OCI-M1 (cell line): ENCODE data around the gene ELFN1.

Source experiments
- DNase-seq: peaks from one replicate; lab custom pipeline; 2025; lab: John Stamatoyannopoulos, UW

The ELFN1 gene

DNA sequence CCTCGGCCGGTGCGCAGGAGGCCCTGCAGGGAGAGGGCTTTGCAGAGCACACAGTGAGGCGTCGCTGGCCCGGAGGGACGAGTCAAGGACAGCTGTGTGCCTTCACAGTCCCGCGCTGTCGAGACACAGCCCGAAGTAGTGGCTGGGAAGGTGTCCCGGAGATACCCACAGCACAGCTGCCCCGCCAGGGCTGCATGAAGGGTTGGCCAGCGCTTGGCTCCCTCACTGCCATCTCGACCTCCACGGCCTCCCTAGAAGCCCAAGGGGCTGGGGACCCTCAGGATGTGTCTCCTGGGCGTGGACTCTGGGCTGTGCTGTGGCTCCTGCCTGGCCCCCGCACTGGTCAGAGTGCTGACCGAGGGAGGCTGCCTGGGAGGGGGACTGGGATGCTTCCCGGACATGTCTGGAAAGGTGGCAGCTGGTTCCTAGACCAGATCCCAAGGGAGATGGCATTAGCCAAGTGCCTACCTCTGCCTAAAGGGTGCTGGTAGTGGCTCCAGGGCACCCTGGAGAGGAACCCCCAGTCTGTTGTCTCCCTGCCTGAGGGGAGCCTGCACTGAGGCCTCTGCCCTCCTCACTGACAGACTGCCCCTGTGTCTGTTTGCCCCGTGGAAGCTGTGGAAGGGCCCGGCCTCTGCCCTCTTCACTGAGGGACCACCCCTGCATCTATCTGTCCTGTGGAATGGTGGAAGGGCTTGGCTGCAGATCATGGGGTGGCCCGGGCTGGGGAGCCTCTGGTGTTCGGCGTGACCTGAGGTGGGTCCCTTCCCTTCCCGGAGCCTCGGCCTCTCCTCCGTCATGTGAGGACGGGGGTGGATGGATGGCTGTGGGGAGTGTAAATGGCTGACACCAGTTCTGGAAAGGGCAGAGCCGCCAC is 5.8 kb downstream of the ELFN1 start:
- no peak for DNase-seq

DNA sequence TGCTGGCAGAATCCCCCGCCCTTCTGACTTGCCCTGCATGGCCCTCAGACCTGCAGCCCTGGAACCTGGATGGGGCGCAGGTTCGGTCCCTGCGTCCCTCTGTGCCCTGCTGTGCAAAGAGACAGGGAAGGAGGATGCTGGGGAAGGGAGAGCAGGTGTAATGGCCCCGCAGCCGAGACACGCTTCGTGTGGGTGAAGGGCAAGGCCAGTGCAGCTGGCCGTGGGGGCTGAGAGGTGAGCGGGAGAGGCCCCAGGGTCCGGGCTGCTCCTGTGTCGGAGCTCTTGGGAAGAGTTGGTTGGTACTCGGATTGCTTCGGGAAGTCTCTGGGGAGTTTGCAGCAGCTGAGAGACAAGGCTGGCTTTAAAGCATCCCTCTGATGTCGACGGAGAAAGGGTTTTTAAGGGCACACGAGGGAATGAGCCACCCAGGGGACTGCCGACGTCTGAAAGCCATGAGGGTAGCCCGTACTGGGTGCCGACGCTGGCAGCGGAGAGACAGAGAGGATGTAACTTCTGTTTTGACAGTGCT is 6.5 kb downstream of the ELFN1 start:
- no peak for DNase-seq

DNA sequence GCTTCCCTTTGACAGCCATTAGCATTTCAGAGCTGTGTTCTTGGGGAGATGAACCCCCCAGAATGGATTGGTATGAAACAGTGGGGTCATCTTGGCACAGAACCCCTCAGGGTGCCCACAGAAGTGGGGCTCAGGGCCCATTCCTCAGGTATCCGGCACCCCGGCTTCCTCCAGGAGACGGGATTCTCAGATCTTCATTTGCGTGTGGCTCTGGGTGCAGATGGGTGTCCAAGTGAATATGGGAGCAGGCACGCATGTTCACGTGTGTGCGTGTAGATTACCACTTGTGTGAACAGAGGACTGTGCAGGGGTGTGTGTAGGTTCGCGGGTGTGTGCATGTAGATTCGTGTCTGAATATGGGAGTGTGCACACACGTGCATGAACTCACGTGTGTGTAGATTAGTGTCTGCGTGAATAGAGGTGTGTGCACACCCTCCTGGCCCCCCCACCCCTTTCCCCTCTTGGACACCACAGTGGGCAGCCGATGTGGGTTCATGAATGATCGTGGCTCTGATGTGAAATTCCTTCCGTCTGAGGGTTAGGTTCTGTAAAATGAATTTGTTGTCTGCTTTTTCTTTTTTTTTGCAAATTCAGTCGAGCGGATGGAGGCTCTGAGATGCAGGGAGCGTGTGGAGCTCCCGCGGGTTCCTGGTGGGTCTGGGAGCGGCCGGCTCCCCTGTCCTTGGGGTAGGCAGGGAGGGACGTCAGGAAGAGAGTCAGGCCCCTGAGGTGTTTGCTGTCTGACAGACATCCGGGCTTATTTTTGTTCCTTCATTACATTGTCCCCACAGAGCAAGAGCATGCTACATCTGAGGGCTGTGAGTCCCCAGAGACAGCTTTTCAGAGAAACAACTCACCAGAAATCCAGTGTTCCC is 7.4 kb downstream of the ELFN1 start:
- no peak for DNase-seq

DNA sequence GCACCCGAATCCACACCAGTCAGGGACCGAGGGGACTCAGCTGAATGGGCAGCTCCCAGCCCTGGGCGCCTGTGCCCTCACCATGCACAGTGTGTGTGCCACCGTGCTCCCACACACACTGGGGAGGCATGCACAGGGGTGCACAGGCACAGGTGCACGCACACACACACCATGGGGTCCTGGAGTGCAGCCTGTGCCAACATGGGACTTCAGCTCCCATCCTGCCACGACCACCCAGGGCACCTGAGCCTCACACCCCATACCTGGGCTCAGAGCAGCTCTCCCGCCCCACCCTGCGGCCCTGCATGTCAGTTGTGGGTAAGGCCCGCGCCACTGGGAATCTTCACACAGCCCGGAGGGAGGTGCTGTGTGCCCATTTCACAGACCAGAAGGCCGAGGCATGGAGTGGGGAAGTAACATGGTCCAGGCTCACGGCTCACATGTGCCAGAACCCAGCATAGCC is 8.0 kb downstream of the ELFN1 start:
- DNase-seq: no peak

DNA sequence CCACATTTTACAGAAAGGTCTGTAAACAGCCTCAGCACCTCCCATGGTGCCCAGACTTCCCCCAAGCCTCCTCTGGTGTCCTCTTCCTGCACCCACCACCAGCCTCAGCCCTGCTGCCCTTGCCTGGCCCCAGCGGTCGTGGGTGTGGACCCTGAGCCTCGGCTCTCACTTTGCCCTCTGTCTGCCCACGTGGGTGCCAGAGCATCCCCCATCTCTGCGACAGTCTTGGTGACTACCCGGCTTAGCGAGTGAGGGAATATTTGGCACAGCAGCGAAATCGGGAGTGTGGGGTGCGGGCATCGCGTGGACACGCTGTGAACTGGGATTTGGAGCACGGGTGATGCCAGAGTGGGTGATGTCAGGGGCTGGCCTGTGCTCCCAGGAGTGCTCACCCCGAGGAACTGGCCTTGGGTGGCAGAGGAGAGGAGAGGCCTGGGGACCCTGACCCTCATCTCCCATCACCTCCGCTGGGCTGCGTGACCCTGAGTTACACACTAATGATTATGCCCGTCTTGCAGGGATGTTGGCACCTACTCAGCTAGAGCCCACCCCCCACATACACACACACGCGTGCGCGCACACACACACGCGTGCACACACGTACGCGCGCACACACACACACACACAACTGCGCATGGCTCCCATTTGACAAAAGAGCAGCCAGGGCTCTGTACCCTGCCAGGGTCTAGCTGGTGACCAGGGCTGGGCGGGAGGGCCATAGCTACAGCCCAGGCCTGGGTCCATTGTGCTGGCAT is 8.7 kb downstream of the ELFN1 start:
- DNase-seq: no peak

DNA sequence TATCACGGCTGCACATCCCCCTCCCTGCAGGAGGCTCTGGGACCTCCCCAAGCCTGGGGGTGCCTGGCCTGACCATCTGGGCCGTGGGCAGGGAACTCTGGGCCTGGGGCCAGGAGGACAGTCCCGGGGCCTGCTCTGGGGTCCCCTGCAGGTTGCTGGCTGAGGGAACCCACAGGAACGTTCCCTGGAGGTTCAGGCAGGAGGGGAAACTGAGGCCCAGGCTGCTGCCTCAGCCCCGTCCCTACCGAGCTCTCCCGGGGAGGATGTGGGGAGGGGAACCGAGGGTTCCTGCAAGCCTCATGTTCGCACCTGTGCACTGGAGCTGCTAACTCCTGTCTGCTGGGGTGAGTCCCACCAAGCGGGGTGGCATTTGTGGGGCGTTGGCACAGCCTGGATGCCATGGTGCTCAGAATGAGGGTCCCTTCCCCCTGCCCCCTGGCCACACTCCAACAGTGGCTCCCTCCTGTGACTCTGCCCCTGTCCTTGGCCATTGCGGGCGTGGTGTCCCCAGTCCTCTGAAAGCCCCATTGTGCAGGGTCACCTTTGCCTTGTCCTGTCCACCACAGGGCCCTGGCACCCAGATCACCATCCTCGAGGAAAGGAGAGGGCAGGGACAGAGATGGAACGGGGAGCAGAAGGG is 9.4 kb downstream of the ELFN1 start:
- DNase-seq: no peak

DNA sequence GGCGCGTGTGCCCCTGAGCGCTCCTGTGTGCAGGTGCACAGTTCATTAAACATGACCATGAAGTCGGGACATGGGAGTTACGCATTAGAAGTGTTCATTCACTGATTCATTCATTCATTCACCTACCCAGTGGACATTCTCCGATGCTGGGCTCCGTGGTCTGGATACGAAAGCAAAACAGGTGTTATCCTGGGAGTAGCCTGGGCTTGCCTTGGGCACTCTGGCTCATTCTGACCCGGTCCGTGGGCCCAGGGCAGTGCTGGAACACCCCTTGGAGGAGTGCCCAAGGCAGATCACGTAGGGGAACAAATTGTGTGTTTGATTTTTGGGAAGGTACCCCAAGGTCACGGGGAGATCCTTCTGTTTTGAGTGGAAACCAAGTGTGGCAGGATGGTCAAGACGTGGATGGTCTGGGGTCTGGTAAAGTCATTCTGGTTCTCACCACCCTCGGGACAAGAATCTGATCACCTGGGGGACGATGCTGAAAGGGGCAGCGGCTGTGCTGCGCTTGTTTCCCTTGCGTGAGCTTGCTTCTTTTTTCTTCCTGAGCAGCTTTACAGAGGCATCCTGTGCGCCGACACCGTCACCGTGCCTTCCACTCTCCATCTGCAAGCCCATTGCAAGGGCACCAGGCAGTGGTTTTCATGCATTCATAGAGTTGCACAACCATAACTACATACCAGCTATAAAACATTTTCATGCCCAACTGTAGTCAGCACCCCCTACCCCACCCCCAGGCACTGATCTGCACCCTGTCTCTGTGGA is 10.1 kb downstream of the ELFN1 start:
- DNase-seq: no peak

DNA sequence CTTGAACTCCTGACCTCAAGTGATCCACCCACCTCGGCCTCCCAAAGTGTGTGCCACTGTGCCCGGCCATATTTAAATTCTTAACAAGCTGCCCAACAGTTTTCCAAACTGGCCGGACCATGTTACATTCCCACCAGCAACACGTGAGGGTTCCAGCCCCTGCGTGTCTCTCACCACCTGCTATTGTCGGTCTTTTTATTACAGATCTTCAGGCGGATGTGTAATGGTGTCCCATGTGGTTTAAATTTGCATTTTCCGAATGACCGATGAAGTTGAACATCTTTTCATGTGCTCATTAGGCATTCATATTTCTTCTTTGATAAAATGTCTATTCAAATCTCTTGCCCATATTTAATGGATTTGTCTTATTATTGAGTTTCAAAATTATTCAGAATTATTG is 11.5 kb downstream of the ELFN1 start:
- DNase-seq: no peak

DNA sequence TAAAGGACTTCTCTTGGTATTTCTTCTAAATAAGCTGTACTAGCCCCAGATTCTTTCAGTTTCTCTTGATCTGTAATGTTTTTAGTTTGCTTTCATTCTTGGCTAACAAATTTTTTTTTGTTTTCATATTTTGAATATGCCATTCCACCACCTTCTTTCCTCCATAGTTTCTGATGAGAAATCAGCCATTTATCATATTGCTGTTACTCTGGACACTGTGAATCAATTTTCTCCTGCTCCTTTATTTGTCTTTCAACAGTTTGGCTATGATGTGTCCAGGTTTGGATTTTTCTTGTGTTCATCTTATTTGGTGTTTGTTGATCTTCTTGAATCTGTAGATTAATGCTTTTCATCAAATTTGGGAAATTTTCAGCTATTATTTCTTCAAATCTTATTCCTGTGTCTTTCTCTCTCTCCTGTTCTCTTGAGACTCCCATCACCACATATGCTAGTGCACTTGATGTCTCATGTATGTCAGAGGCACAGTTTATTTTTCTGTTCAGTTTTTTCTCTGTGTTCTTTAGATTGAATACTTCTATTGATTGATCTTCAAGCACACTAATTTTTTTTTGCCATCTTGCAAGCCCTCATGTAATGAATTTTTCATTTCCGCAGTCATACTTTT is 15.0 kb downstream of the ELFN1 start:
- no peak for DNase-seq

DNA sequence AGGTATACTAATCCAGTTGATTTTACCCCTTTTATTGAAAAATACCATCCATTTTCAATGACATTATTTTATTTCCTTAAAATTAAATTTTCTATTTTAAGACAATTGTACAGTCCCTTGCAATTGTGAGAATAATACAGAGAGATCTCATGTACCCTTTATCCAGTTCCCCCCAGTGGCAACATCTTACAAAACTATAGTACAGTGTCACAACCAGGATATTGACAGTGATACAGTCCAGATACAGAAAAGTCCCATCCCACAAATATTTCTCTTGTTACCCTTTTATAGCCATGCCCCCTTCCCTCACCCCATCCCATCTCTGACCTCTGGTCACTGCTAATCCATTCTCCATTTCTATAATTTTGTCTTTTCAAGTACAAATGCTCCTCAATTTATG is 18.5 kb downstream of the ELFN1 start:
- DNase-seq: no peak

DNA sequence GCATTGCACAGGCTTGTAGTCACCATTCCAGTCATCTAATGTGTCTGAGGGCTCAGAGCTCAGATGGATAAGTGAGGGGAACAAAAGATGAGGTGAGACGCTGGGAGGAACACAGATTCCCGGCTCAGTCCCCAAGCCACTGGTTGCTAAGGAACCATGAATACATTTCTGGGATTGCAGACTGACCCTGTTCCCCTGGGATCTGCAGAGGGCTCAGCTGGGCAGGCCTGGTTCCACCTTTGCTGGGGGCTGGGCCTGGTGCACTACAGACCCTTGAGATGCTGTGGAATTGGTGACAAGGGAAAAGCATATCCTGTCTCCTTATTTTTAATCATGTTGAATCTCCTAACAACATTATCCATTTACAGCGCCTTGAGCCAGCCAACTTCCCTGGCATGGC is 19.2 kb downstream of the ELFN1 start:
- no peak for DNase-seq

DNA sequence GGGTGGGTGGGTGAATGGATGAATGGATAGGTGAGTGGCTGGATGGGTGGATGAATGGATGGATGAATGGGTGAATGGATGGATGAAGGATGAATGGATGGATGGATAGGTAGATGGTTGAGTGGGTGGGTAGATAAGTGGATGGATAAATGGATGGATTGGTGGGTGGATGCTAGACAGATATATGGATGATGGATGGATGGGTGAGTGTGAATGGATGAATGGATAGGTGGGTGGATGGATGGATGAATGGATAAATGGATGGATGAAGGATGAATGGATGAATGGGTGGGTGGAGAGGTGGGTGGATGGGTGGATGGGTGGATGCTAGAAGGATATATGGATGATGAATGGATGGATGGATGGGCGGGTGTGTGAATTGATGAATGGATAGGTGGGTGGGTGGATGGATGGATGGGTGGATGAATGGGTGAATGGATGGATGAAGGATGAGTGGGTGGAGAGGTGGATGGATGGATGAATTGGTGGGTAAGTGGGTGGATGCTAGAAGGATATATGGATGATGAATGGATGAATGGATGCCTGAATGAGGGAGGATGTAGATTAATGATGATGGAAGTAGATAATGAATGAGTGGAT is 20.4 kb downstream of the ELFN1 start:
- no peak for DNase-seq

DNA sequence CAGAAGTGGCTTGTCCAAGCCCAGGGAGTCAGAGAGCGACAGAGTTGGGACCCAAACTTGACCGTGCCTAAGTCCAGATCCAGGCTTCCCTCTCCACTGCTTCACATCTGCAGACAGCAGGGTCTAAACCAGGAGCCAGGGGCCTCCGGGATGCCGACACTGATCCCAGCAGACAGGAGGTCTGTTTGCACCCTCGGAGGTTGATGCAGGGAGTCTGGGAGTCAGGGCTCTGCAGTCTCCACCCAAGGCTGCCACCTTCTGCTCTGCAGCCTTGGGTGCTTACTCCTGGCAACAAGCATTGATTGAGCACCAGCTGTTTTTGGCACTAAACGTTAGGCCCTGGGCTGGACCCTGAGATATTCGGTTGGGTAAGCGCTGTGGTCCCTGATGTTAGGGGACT is 21.0 kb downstream of the ELFN1 start:
- DNase-seq: no peak

DNA sequence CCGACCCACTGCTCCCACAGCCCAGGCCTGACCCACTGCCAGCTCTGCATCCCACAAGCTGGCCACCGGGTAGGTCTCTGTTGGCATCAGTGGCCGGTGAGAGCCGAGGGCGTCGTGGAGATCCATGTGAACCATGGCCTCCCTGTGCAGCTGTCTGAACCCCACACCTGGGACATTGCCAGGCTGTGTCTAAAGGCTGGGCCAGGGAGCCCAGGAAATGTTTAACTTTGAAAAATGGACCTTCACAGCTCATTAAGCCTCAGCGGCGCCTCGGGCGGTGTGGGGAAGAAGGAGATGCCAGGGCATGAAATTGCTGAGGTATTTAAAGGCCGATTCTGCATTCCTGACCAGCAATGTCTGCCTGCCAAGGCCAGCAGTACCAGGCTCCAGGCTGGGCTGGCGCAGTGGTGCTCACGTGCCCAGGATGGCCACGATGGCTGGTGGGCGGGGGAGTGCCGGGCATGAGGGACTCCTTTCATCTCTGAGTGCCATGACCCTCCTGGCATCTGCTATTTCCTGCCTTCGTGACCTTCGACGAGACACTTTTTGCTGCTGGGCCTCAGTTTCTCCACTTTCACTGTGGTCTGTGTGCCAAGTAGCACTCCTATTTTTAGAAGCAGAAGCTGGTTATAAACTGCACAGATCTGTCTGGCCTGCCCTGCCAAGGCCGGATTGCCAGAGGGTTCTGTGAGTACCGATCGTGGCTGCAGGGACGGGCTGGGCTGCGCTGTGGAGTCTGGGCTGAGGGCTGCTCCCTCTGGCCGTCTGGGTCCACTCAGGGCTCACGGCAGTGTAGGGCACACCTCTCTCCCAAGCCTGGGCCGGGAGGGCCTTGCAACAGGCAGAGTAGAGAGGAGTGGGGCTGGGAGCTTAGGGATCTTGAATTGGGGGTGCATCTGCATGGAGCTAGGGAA is 21.8 kb downstream of the ELFN1 start:
- no peak for DNase-seq

DNA sequence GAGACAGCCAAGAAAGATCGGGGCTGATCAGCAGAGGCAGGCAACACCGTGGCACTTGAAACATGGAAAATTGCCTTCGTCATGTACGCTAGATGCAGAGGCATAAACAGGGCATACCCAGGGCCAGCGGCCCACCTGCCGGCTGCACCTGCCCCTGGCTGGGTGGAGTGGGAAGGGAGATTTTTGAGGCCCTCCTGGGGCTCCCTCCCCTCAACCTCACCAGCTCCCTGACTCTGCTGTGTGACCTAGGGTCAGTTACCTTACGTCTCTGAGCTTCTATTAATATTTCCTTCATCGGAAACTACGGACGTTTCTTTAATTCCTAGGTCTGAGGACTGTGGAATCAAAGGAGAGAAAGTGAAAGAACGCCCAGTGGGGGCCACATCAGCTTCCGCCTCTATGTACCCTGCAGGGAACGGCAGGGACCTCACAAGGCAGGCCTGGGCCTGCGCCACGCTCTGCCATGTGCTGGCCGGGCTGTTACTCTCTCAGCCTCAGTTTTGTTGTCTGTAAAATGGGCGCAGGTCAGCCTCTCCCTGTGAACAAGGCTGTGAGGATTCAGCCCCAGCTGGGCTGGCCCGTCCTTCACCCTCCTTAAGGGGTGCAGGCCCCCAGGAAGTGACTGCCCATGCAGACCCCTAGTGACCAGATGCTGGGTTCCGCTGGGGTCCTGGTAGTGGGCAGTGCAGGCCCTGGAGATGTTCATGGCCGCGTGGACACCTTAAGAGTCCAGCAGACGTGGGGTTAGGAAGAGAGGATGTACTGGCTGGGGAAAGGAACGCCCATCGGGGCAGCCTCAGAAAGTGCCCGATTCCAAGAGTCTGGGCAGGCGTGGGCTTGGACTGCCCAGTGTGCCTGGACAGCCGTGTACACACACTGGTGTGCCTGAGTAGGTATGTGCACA is 22.7 kb downstream of the ELFN1 start:
- DNase-seq: no peak

DNA sequence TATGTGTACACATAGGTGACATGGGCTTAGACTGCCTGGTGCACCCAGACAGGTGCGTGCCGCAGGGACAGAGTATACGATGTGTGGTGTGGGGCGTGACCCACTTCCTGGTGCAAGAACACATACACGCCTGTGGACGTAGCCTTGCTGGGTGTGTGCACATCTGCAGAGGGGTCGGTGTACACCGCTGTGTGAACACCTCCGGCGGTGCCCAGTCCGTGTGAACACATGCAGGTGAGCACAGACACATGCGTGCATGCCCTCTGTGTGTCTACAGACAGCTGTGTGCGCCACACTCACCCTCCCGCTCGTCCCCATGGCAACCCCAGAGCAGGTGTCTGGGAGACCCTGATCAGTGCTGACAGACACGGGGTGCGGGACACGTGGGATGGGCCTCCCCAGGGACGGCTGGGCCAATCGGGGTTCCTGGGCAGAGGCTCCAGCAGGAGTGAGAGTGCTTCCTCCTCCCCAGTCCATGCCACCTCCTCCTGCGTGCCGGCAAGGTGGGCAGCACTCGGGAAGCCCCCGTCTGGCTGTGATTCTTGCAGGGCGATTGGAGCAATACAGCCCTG is 23.4 kb downstream of the ELFN1 start:
- no peak for DNase-seq

DNA sequence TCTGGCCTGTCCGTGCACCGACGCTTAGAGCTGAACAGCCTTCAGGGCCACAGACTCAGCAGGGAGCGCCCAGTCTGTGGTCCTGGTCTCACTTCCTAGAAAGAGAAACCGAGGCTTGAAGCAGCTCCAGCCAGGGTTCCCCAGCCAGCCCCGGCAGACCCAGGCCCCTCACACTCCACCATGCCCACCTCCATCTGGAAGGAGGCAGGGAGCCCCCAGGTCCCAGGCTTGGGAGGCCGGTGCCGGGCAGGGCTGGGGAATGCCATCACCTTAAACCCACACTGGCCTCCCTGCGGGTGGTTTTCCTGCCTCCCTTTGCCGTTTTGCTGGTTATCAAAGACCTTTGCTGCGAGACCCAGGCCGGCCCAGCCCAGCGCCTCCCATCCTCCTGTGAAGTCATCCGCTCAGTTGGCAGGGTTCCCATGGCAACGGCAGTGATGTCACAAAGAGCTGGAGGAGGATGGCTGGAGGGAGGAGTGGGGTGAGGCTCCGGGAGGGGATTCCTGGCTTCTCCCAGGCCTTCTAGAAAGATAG is 24.0 kb downstream of the ELFN1 start:
- peak; percentile 3 for DNase-seq
